Stimulated activated naive CD4-positive, alpha-beta T cell treated with Interleukin-2 at 50 U/mL for 16 hours (primary cell): ENCODE data around the gene RFTN1.

Experiments used
- DNase-seq: peaks from one replicate; lab custom pipeline; 2025; lab: John Stamatoyannopoulos, UW

RFTN1 gene

GRCh38 chr3:16433701-16434151 lies 79.8 kb downstream of the RFTN1 start:
- no peak for DNase-seq

- DNase-seq = no peak
Measured at GRCh38 chr3:16432714-16433113, 80.8 kb downstream of the RFTN1 start.

- no peak for DNase-seq
Measured at GRCh38 chr3:16430717-16431630, 82.5 kb downstream of the RFTN1 start.

GRCh38 chr3:16429086-16429485 lies 84.4 kb downstream of the RFTN1 start:
- DNase-seq = no peak

GRCh38 chr3:16428612-16429011 lies 84.9 kb downstream of the RFTN1 start:
- no peak for DNase-seq

GRCh38 chr3:16427103-16427965 lies 86.2 kb downstream of the RFTN1 start:
- no peak for DNase-seq

GRCh38 chr3:16426665-16427064 lies 86.8 kb downstream of the RFTN1 start:
- no peak for DNase-seq

GRCh38 chr3:16426029-16426400 lies 87.5 kb downstream of the RFTN1 start:
- DNase-seq = no peak

GRCh38 chr3:16425398-16426028 lies 88.0 kb downstream of the RFTN1 start:
- DNase-seq = no peak

- DNase-seq = no peak
Measured at GRCh38 chr3:16423947-16424673, 89.4 kb downstream of the RFTN1 start.

- DNase-seq = no peak
Measured at GRCh38 chr3:16423298-16423697, 90.2 kb downstream of the RFTN1 start.

GRCh38 chr3:16419640-16420241 lies 93.8 kb downstream of the RFTN1 start:
- no peak for DNase-seq

- DNase-seq = no peak
Measured at GRCh38 chr3:16417945-16418739, 95.4 kb downstream of the RFTN1 start.

GRCh38 chr3:16415911-16416476 lies 97.5 kb downstream of the RFTN1 start:
- no peak for DNase-seq

- no peak for DNase-seq
Measured at GRCh38 chr3:16413321-16413720, 100.2 kb downstream of the RFTN1 start.

GRCh38 chr3:16412192-16412800 lies 101.2 kb downstream of the RFTN1 start:
- DNase-seq = no peak

GRCh38 chr3:16411441-16411840 lies 102.1 kb downstream of the RFTN1 start:
- no peak for DNase-seq

GRCh38 chr3:16410659-16411058 lies 102.8 kb downstream of the RFTN1 start:
- no peak for DNase-seq

- no peak for DNase-seq
Measured at GRCh38 chr3:16409032-16409431, 104.5 kb downstream of the RFTN1 start.

- DNase-seq = no peak
Measured at GRCh38 chr3:16407366-16407765, 106.1 kb downstream of the RFTN1 start.
